ENCODE results near the gene ACTG1.
A peak's percentile ranks its signal among the peaks of the same experiment; 100 is the strongest.

ACTG1 gene

DNA sequence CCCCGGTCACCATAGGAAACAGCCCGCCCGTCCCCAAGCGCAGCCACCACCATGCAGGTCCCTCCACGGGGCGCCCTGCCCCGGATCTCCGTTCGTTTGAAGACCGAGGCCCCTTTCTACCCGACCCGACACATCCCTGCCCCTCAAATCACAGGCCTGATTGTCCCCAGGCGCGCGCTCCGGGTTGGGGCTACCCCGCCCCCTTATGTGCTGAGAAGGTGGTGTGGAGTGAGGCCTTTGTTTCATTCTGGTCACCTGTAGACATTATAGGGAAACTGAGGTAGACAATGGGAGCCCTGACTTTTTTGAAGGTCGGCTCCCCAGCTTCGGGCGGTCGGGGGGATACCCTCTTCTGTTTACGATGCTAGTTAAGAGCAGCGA lies 763 bp upstream of the ACTG1 start:
- peak overlapping the region; percentile 57 for H3K4me3 ChIP-seq (ENCODE audit: control insufficient read depth, low read depth, low read length)
- TF ChIP-seq, protein P1, sequence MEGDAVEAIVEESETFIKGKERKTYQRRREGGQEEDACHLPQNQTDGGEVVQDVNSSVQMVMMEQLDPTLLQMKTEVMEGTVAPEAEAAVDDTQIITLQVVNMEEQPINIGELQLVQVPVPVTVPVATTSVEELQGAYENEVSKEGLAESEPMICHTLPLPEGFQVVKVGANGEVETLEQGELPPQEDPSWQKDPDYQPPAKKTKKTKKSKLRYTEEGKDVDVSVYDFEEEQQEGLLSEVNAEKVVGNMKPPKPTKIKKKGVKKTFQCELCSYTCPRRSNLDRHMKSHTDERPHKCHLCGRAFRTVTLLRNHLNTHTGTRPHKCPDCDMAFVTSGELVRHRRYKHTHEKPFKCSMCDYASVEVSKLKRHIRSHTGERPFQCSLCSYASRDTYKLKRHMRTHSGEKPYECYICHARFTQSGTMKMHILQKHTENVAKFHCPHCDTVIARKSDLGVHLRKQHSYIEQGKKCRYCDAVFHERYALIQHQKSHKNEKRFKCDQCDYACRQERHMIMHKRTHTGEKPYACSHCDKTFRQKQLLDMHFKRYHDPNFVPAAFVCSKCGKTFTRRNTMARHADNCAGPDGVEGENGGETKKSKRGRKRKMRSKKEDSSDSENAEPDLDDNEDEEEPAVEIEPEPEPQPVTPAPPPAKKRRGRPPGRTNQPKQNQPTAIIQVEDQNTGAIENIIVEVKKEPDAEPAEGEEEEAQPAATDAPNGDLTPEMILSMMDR (IDR thresholded peaks at IDR 0.05; ENCODE audit: control insufficient read depth, insufficient read depth, low read depth, low read length, missing control alignments): no peak
- no peak for DNase-seq (ENCODE audit: low read depth)

DNA sequence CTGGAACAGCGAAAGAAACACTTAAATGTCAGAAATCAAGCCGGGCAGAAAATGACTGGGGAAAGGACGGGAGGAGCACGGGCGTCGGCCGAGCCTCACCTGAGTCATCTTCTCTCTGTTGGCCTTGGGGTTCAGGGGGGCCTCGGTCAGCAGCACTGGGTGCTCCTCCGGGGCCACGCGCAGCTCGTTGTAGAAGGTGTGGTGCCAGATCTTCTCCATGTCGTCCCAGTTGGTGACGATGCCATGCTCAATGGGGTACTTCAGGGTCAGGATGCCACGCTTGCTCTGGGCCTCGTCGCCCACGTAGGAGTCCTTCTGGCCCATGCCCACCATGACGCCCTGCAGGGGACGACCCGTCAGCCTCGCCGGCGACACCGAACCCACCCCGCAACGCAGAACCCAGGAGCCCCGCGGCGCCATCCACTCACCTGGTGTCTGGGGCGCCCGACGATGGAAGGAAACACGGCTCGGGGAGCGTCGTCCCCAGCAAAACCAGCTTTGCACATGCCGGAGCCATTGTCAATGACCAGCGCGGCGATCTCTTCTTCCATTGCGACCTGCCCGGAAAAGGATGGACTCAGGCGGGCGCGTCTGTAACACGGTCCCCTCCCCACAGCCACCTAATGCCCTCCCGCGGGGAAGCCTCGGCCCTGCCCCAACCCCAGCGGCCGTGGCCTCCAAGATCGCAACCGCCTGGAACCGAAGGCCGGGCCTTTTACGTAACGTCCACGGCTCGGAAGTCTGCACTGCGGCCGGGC lies 616 bp downstream of the ACTG1 start:
- peak overlapping the region; percentile 63 for H3K4me3 ChIP-seq (ENCODE audit: control insufficient read depth, low read depth, low read length)
- DNase-seq (ENCODE audit: low read depth): no peak
- TF ChIP-seq, protein P1 (IDR thresholded peaks at IDR 0.05; ENCODE audit: control insufficient read depth, insufficient read depth, low read depth, low read length, missing control alignments): no peak

DNA sequence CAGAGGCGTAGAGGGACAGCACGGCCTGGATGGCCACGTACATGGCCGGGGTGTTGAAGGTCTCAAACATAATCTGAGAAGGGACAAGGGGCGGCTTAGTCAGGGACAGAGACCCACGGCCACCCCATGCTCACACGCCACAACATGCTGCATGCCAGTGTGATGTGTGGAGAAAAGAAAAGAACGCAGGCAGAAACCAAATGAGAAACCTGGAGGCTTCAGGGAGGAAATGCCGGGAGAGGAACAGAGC lies 1.1 kb downstream of the ACTG1 start:
- peak overlapping the region; percentile 63 for H3K4me3 ChIP-seq (ENCODE audit: control insufficient read depth, low read depth, low read length)
- DNase-seq (ENCODE audit: low read depth): no peak
- TF ChIP-seq, protein P1 (IDR thresholded peaks at IDR 0.05; ENCODE audit: control insufficient read depth, insufficient read depth, low read depth, low read length, missing control alignments): no peak

DNA sequence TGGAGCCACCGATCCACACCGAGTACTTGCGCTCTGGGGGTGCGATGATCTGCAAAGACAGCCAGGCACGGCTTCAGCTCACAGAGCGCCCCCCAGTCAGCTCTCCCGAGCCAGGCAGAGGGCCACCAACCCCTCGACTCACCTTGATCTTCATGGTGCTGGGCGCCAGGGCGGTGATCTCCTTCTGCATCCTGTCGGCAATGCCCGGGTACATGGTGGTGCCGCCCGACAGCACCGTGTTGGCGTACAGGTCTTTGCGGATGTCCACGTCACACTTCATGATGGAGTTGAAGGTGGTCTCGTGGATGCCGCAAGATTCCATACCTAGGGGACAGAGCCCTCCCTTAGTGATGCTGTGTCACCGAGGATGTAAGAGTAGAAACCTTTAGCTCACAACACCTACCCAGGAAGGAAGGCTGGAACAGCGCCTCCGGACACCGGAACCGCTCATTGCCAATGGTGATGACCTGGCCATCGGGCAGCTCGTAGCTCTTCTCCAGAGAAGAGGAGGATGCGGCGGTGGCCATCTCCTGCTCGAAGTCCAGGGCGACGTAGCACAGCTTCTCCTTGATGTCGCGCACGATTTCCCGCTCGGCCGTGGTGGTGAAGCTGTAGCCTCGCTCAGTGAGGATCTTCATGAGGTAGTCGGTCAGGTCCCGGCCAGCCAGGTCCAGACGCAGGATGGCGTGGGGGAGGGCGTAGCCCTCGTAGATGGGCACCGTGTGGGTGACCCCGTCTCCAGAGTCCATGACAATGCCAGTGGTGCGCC lies 1.6 kb downstream of the ACTG1 start:
- DNase-seq (ENCODE audit: low read depth): no peak
- TF ChIP-seq, protein P1 (IDR thresholded peaks at IDR 0.05; ENCODE audit: control insufficient read depth, insufficient read depth, low read depth, low read length, missing control alignments): no peak
- H3K4me3 ChIP-seq (ENCODE audit: control insufficient read depth, low read depth, low read length): peak overlapping the region; percentile 63

DNA sequence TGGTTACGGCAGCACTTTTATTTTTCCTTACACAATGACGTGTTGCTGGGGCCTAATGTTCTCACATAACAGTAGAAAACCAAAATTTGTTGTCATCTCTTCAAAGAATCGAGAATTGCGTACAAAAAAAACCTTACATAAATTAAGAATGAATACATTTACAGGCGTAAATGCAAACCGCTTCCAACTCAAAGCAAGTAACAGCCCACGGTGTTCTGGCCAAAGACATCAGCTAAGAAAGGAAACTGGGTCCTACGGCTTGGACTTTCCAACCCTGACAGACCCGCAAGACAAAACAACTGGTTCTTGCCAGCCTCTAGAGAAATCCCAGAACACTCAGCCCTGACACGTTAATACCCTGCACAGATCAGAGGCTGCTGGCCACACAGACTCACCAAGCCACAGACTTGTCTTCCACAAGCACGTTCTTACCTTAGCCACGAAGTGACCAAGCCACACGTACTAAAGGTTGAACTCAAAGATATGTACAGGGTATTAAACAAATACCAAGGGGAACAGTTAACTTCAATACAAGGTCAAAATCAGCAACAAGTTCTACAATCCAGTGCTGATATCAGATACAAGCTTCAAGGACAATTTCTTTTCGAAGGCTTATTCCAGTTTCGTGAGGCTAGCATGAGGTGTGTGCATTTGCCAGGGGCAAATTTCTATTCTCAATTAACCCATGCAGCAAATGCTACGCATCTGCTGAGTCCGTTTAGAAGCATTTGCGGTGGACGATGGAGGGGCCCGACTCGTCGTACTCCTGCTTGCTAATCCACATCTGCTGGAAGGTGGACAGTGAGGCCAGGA lies 2.4 kb downstream of the ACTG1 start:
- peak overlapping the region; percentile 63 for H3K4me3 ChIP-seq (ENCODE audit: control insufficient read depth, low read depth, low read length)
- TF ChIP-seq, protein P1 (IDR thresholded peaks at IDR 0.05; ENCODE audit: control insufficient read depth, insufficient read depth, low read depth, low read length, missing control alignments): no peak
- DNase-seq (ENCODE audit: low read depth): no peak

DNA sequence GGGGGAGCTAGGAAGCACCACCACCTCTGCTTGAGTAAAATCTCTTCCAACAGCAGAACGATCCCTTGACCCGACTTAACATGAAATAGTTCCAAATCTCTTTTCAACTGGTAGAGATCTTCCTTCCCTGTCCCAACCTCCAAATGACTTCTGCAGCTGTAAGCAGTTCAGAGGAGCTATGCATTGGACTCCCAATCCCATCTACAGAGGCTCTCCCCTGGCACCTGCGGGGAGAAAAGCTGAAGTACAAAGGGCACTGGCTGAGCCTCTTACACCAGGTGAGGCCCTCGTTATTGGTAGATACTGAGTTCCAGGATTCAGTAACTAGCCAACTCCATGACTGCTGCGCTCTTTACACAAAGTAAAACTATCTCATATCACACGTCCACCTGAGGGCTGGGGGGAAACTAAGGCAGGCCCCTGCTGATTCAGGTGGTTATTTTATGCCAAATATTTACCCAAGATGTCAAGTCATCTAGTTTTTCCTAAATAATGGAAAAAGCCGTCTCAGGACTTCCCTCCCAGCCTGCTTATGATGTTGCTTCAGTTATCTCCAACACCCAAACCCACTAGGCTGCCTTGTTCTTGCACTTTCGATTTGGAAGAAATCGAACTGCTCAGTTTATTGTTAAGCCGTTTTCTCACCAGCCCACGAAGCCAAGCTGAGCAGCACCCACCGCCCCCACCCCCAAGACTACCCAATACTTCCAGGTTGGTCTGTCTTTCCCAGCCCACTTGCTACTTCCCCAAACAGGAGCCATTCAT lies 3.2 kb downstream of the ACTG1 start:
- peak overlapping the region; percentile 63 for H3K4me3 ChIP-seq (ENCODE audit: control insufficient read depth, low read depth, low read length)
- DNase-seq (ENCODE audit: low read depth): no peak
- TF ChIP-seq, protein P1 (IDR thresholded peaks at IDR 0.05; ENCODE audit: control insufficient read depth, insufficient read depth, low read depth, low read length, missing control alignments): no peak
